IPS-15b (cell line): Measurements from ENCODE around the gene LEF1.

Source experiments
- H3K27me3 ChIP-seq: one replicate; pipeline ENCODE4 v1.6.1; 2013; ENCODE audit warnings: low read length; ENCODE audit not compliant: control insufficient read depth, insufficient read depth
- H3K36me3 ChIP-seq: one replicate; pipeline ENCODE4 v1.6.1; 2013; ENCODE audit warnings: low read length; ENCODE audit not compliant: control insufficient read depth, insufficient read depth
- H3K4me1 ChIP-seq: one replicate; pipeline ENCODE4 v1.6.1; 2013; ENCODE audit warnings: mild to moderate bottlenecking, low read length; ENCODE audit not compliant: control insufficient read depth, insufficient read depth
- H3K4me3 ChIP-seq: one replicate; pipeline ENCODE4 v1.5.1; 2013; ENCODE audit warnings: low read depth, low read length
- H3K9ac ChIP-seq: one replicate; pipeline ENCODE4 v1.6.1; 2013; ENCODE audit warnings: low read depth, mild to moderate bottlenecking, low read length
- H3K9me3 ChIP-seq: one replicate; pipeline ENCODE4 v1.6.1; 2013; ENCODE audit warnings: mild to moderate bottlenecking, low read length; ENCODE audit not compliant: control insufficient read depth, insufficient read depth

Gene LEF1

DNA sequence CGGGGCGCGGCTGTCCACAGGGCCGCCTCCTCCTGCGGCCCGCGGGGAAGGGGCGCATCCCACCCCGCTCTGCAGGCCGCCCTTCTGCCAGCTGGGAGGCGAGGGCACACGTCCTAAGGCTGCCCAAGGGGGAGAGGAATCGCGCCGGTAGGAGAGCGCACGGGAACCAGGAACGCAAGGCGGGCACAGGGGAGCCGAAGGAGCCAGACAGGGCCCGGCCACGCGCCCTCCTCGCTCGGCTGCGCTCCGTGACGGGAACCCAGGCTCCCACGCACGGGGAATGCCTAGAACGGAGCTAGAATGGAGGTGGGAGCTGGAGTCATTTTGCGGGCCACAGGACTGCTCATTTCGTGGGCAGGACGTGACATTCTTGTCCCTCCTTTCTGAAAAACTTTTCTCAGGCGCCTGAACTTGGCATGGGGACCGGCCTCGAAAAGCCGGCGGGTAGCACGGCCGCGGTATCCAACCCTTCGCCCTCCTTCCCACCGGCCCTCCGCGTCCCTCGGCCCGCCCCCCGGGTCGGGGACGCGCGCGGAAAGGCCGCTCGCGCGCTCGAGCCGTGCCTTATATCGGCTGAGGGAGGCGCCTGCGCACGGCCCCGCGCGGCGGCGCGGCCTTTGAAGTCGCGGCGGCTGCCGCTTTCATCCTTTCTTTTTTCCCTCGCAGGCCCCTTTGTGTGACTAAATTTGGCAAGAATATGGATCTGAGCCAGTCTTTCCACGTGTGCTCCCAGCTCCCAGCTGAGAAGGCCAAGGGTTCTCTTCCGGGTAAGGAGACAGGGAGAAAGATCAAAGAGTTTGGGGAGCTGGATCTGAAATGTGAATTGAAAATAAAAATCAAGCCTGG, 4.2 kb upstream of the LEF1 start:
- peaks cover 86% of the 10 kb centered on the region for H3K27me3 ChIP-seq
- peaks cover 18% of the 10 kb centered on the region for H3K4me1 ChIP-seq
- H3K9me3 ChIP-seq: no peaks in the 10 kb centered on the region
- H3K9ac ChIP-seq: no peak overlapping the region
- H3K36me3 ChIP-seq: no peaks in the 10 kb centered on the region
- H3K4me3 ChIP-seq: peak overlapping the region; percentile 68

DNA sequence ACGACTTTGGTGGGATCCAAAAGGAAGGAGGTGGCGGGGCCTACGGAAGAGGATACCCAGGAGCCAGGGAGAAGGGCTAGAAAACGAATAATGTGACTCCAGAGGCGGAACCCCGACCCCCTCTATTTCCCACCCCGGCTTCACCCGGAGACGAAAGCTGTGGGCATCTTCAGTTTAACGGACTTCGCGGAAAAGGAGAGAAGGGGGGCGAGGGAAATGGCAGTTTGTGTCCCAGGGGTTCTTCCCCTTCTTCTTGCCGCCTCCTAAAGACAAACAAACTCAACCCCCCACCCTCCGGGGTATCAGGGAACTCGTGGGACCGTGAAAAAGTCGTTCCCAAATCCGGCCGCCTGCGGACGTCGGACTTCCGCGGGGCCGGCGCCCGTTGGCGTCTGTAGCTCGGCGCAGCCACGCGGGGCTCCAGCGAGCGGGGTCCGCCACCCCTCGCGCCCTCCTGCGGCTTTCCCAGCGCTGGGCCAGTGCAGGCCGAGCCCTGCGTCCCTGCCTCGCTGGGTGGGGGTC, 3.6 kb upstream of the LEF1 start:
- H3K9me3 ChIP-seq: no peaks in the 10 kb centered on the region
- no peak overlapping the region for H3K9ac ChIP-seq
- peaks cover 84% of the 10 kb centered on the region for H3K27me3 ChIP-seq
- H3K4me3 ChIP-seq: peak overlapping the region; percentile 68
- H3K4me1 ChIP-seq: peaks cover 18% of the 10 kb centered on the region
- no peaks in the 10 kb centered on the region for H3K36me3 ChIP-seq

DNA sequence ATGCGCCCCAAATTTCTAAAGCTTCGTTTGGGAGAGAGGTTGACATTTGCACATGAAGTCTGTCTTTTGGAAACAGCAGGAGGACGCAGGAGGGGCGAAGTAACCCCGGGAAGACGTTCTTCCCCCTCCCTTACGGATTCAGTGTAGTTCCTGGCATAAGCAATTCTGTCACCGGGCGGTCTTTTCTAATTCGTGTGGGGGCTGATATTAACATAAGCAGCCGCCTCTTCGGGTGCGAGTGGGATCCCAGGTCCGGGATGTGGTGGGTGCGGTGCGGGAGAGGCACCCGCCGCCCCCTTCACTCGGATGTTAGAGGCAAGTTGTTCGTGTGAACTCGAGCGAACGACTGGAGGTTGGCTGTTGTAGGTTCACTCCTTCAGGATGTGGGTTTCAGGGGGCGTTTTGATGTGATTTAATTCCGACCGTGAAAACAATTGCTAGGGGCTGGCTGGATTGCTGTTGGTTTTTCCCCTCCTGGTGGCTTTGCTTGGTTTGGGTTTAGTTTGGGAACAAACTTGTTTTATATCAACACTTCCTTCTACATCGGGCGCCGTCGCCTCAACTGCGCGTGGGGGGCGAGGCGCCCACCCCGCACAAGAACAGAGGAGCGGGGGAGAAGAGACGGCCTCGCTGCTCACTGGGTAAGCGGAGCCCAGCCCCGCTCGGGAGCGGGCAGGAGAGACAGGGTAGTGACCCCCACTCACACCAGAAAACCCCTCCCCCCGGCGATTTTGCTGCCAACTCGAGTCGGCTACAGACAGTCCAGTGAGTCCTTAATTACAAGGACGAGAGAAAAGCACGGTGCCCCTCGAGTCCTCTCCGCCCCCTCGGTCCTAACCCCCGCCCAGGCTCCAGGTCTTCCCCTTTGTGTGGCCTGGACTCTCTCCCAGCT, 2.9 kb upstream of the LEF1 start:
- H3K9me3 ChIP-seq: no peaks in the 10 kb centered on the region
- no peaks in the 10 kb centered on the region for H3K36me3 ChIP-seq
- H3K27me3 ChIP-seq: peaks cover 89% of the 10 kb centered on the region
- H3K4me1 ChIP-seq: peaks cover 18% of the 10 kb centered on the region
- H3K4me3 ChIP-seq: peak overlapping the region; percentile 68
- no peak overlapping the region for H3K9ac ChIP-seq

DNA sequence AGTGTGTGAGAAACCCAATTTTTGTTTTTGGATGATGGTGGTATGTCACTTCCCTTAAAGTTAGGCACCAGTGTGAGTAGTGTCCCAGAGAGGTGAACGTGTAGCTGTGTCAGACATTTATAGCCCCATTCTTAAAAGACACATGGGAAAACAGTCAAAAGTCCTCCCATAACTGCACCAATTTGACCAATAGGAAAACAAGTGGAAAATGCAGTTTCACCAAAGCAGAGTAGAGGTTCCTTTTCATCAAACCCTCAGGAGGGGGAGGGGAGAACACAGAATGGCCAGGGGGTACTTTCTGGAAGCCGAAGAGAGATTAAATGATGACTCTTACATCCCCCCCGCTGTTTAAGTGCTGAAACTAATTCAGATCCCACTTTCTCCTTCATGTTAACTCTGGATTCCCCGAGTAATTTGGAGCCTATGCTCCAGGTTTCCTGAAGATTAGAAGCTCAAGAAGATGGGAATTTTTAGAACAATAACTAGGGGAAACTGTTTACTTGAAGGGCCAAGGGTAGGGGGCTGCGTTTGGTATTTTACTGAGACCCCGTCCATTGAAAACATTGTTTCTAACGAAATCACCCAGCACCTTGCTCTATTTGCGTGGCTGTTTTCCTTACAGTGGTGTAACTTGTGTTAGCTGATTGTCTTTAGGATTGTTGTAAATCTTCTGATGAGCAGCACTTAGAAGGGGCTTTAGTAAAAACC, 2.1 kb upstream of the LEF1 start:
- peaks cover 89% of the 10 kb centered on the region for H3K27me3 ChIP-seq

DNA sequence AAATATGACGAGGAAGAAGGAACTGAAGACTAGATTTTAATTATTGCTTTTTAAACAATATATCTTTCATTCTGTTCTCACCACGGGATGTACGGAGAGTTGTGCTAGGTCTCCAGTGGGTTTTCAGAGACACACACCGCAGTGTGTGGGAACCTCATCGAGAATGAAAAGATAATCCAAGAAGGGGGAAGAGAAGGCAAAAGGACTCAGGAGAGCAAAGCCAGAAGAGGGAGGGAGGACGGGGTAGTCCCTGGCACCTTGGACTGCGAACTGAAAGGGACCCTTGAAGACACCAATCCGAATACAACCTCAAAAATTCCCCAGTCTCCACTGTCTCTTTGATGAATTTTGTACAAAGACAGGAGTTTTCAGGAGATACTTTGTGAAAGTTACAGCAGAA, 932 bp upstream of the LEF1 start:
- peaks cover 90% of the 10 kb centered on the region for H3K27me3 ChIP-seq
- no peak overlapping the region for H3K9ac ChIP-seq
- H3K36me3 ChIP-seq: no peaks in the 10 kb centered on the region
- H3K4me3 ChIP-seq: peak overlapping the region; percentile 58
- no peaks in the 10 kb centered on the region for H3K9me3 ChIP-seq
- peaks cover 21% of the 10 kb centered on the region for H3K4me1 ChIP-seq

More for the DNA sequence above, 2.1 kb upstream of the LEF1 start:
- no peaks in the 10 kb centered on the region for H3K9me3 ChIP-seq
- H3K4me3 ChIP-seq: peak overlapping the region; percentile 68
- peaks cover 21% of the 10 kb centered on the region for H3K4me1 ChIP-seq
- H3K9ac ChIP-seq: no peak overlapping the region
- no peaks in the 10 kb centered on the region for H3K36me3 ChIP-seq

DNA sequence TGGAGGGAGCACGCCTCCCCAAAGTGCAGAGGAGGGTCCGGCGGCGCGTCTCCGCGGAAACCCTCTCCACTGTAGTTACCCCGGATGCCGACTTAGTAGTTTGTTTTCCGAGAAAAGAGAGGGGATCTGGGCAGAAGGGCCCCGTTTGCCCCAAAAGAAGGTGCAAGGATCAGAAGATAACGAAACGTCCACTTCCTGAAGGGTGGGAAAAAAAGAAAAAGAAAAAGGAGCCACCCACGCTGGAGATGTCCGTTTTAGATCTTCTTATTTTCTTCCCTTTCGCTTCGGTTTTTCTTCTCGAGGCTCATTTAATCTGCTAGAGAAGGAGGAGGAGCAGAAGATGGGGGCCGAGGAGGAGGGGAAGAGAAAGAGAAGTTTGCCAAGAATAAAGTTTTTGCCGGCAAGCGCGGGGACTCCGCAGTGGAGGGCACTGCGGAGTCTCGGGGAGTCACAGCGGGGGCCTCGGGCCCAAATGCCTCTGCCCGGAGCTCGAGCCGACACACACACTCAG, 517 bp downstream of the LEF1 start:
- H3K9me3 ChIP-seq: no peaks in the 10 kb centered on the region
- peak overlapping the region; percentile 20 for H3K9ac ChIP-seq
- peaks cover 17% of the 10 kb centered on the region for H3K4me1 ChIP-seq
- H3K27me3 ChIP-seq: peaks cover 90% of the 10 kb centered on the region
- H3K36me3 ChIP-seq: no peaks in the 10 kb centered on the region
- H3K4me3 ChIP-seq: peak overlapping the region; percentile 58

DNA sequence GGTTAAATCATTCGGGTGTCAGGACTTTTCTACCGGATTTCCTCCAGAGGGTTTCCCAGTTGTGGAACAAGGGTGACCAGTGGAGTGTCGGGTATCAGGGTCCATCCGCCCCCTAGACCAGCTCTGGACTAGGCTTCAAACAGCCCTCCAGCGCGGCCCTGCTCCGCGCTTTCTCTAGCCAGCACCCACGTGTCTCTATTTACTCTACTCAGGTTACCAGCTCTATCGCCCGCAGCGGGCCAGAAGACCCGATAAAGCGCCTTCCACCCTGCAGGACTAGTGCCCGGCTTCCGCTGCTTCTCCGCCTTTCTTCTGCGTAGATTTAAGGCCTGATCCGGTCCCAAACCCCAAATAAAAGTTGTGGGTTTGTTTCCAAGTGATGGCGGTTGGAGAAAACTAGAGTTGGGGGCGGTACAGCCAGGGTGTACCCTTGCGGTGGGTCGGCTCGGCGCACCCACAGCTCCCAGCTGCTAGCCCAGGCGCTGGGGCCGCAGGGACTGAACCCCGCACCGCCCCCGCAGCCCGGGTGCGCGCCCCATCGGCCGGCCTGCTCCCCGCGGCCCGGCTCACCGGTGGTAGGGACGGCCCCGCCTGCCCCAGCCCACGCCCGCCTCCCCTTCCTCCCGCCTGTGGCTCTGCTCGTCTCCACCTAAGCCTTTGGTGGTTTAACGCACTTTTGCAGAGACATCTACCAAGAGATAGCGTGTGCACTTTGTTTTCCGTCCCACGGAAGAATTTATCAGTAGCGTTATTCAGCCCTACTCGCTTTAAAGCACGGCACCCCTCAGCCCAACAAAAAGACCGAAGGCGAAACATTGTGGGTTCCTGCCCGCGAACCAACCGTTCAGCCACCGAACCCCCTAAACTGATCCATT, 2.1 kb downstream of the LEF1 start:
- peak overlapping the region; percentile 58 for H3K4me3 ChIP-seq
- H3K9me3 ChIP-seq: no peaks in the 10 kb centered on the region
- no peak overlapping the region for H3K9ac ChIP-seq
- H3K27me3 ChIP-seq: peaks cover 90% of the 10 kb centered on the region
- peaks cover 17% of the 10 kb centered on the region for H3K4me1 ChIP-seq
- no peaks in the 10 kb centered on the region for H3K36me3 ChIP-seq

DNA sequence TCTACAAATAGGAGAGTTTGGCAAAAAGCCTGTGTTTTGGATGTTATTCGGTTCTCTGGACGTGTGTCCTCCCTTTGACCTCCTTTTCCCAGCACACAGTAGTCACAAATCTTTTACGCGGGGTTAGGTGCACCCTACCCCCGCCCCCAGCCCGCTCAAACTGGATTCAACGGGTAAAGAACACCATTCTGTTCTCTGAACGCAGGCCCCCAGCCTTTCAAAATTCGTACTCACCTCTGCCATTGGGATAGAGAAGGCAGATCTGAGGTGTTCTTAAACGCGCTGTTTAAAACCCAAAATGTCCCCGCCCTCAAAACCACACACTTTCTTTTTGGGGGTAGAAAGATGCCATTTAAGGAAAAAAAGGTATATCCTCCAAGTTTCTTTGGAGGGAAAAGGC, 2.7 kb downstream of the LEF1 start:
- H3K4me1 ChIP-seq: peaks cover 21% of the 10 kb centered on the region
- H3K4me3 ChIP-seq: peak overlapping the region; percentile 58
- no peaks in the 10 kb centered on the region for H3K9me3 ChIP-seq
- H3K27me3 ChIP-seq: peaks cover 92% of the 10 kb centered on the region
- H3K9ac ChIP-seq: no peak overlapping the region
- no peaks in the 10 kb centered on the region for H3K36me3 ChIP-seq

DNA sequence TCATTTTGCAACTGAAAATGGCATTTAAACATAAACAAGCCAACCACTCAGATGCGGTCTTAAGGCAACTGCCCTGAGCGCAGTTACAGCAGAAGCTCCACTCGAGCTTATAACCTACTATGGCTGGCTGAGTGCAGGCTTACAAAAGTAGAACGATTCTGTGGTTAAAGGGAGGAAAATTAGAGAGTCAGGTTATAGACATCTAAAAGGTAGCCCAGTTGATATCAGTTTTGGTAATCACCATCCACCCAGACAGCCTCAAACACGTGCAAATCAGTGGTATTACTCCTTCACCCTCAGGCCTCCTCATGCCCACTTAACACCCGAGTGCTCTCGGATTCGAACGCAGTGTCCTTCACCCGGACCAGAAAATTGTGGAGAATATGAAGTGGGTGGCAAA, 3.1 kb downstream of the LEF1 start:
- H3K4me3 ChIP-seq: peak overlapping the region; percentile 58
- H3K9ac ChIP-seq: no peak overlapping the region
- H3K36me3 ChIP-seq: no peaks in the 10 kb centered on the region
- H3K9me3 ChIP-seq: no peaks in the 10 kb centered on the region
- H3K4me1 ChIP-seq: peaks cover 22% of the 10 kb centered on the region
- peaks cover 90% of the 10 kb centered on the region for H3K27me3 ChIP-seq

DNA sequence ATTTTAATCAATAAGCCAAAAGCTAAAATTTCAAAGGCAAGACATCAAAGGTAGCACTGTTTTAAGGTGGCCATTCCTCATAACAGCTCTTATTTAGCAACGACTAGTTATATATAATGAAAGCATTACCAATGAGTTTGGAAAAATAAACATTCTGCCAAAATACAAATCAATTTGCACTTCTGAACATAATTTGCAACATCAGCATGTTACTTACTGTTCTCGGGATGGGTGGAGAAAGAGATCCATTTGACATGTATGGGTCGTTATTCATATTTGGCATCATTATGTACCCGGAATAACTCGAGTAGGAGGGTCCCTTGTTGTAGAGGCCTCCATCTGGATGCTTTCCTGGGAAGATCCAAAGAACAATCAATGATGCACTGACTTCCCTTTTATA, 5.4 kb downstream of the LEF1 start:
- no peak overlapping the region for H3K9ac ChIP-seq
- H3K9me3 ChIP-seq: no peaks in the 10 kb centered on the region
- peaks cover 17% of the 10 kb centered on the region for H3K4me1 ChIP-seq
- peaks cover 96% of the 10 kb centered on the region for H3K27me3 ChIP-seq
- H3K4me3 ChIP-seq: no peak overlapping the region
- H3K36me3 ChIP-seq: no peaks in the 10 kb centered on the region
